K562 (cell line): ENCODE data around the gene ITPRIP. TPM values are rescaled to one million over a fixed set of nuclear protein-coding genes. Genes with fewer than 3 reads are reported as not detected.

Experiments
- ATAC-seq: fragments of 200-7000 bp; cut with Tn5 transposase; 3 replicates; pipeline ENCODE4 v1.9.1; 2020; ENCODE audit warnings: moderate library complexity
- BruUV-seq: library from RNA; stranded (reverse); fragments of 400-500 nt; replicated peaks from 2 replicates; lab custom pipeline; 2021; lab: Mats Ljungman, UMichigan
- CTCF ChIA-PET: fragments of 300-600 bp; formaldehyde crosslinking; extraction: SDS; loops from one replicate; lab custom pipeline; 2021; ENCODE audit warnings: low intra/inter-chr PET ratio; lab: Yijun Ruan, JAX
- POLR2A ChIA-PET: fragments of 300-600, 350-650 bp; sonication (Branson Sonifier 250); formaldehyde crosslinking; extraction: SDS; loops from one replicate; lab custom pipeline; 2021; ENCODE audit warnings: antibody characterized with exemption, inconsistent platforms; lab: Yijun Ruan, JAX
- DNase-seq, 4 experiments: peaks; one replicate each; pipeline versions ENCODE4 v3.0.0 to v3.0.0-alpha.2; 2011 to 2018; ENCODE audit warnings: low spot score in 3 of 4, mixed read lengths in 3 of 4; ENCODE audit errors: extremely low read depth in 1 of 4
- FAIRE-seq: peaks from 2 replicates; lab custom pipeline; 2011; peaks lifted over from hg19 to GRCh38; lab: Jason Lieb, UNC
- H2AFZ ChIP-seq: 2 replicates; pipeline ENCODE4 v1.6.0; 2011; ENCODE audit warnings: low read depth, low read length, control low read depth, inconsistent platforms
- H3K27ac ChIP-seq: fragments of 200-600 bp; 3 replicates; pipeline ENCODE4 v1.8.0; 2011; ENCODE audit warnings: low read depth, mild to moderate bottlenecking, control low read depth, inconsistent platforms, low read length, moderate library complexity, mixed read lengths; ENCODE audit errors: extremely low read depth
- H3K27me3 ChIP-seq, 2 experiments: fragments of 300-600 bp in 1 of 2; 2 replicates in 1 of 2; 3 replicates in 1 of 2; pipeline versions ENCODE4 v1.6.0 to v1.8.0; 2011; ENCODE audit warnings: inconsistent platforms in 2 of 2, low read length in 2 of 2, mild to moderate bottlenecking in 1 of 2, mixed read lengths in 1 of 2, moderate library complexity in 1 of 2; ENCODE audit not compliant: control insufficient read depth in 2 of 2, insufficient read depth in 2 of 2
- H3K36me3 ChIP-seq: fragments of 300-600 bp; 3 replicates; pipeline ENCODE4 v1.8.0; 2011; ENCODE audit warnings: mild to moderate bottlenecking, low read length, inconsistent platforms; ENCODE audit not compliant: control insufficient read depth, insufficient read depth
- H3K4me1 ChIP-seq, 2 experiments: fragments of 200-600 bp in 1 of 2; replicated peaks in 1 of 2; 2 replicates in 1 of 2; 3 replicates in 1 of 2; pipeline versions ENCODE4 v1.5.1 to v1.8.0; 2011; ENCODE audit warnings: inconsistent platforms in 2 of 2, low read length in 2 of 2, mild to moderate bottlenecking in 1 of 2, mixed read lengths in 1 of 2, moderate library complexity in 1 of 2; ENCODE audit not compliant: control insufficient read depth in 2 of 2, insufficient read depth in 2 of 2
- H3K4me2 ChIP-seq: 2 replicates; pipeline ENCODE4 v1.6.1; 2011; ENCODE audit warnings: low read length, control low read depth, inconsistent platforms, mixed read lengths; ENCODE audit not compliant: insufficient read depth
- H3K4me3 ChIP-seq: fragments of 200-600 bp; sonication (generic), shearing (Covaris generic); 2 replicates; pipeline ENCODE4 v1.5.1; 2016; ENCODE audit warnings: control low read depth, inconsistent platforms
- H3K79me2 ChIP-seq: fragments of 200-600 bp; 3 replicates; pipeline ENCODE4 v1.8.0; 2011; ENCODE audit warnings: low read length, inconsistent platforms; ENCODE audit not compliant: control insufficient read depth, insufficient read depth
- H3K9ac ChIP-seq, 2 experiments: 2 replicates each; pipeline versions ENCODE4 v1.6.0 to v1.6.1; 2011; ENCODE audit warnings: low read depth in 2 of 2, low read length in 2 of 2, control low read depth in 1 of 2, inconsistent platforms in 1 of 2, mild to moderate bottlenecking in 1 of 2, mixed read lengths in 1 of 2; ENCODE audit not compliant: insufficient read depth in 1 of 2
- H3K9me1 ChIP-seq: one replicate; pipeline ENCODE4 v1.6.0; 2011; ENCODE audit warnings: inconsistent platforms, mild to moderate bottlenecking, low read length, moderate library complexity; ENCODE audit not compliant: control insufficient read depth, insufficient read depth
- H3K9me3 ChIP-seq: replicated peaks from 2 replicates; pipeline ENCODE4 v1.5.1; 2011; ENCODE audit warnings: low read depth, low read length, inconsistent platforms; ENCODE audit not compliant: control insufficient read depth, insufficient read depth
- H4K20me1 ChIP-seq: replicated peaks from 2 replicates; pipeline ENCODE4 v1.6.1; 2011; ENCODE audit warnings: low read length, inconsistent platforms, mixed read lengths; ENCODE audit not compliant: control insufficient read depth, insufficient read depth
- ATF1 ChIP-seq, 2 experiments: fragments of 450-650 bp in 1 of 2; IDR thresholded peaks; 2 replicates each; pipeline ENCODE4 v1.6.1; 2016; ENCODE audit warnings: missing compliant biosample characterization in 1 of 2, missing genetic modification characterization in 1 of 2
- CC2D1A ChIP-seq: fragments of 450-650 bp; IDR thresholded peaks from 2 replicates; pipeline ENCODE4 v1.6.1; 2017; ENCODE audit warnings: mild to moderate bottlenecking
- ELK1 ChIP-seq: sonication (generic); formaldehyde crosslinking; IDR thresholded peaks from 2 replicates; pipeline ENCODE4 v1.8.1; 2022; ENCODE audit warnings: missing genetic modification reagents
- ERF ChIP-seq: fragments of 450-650 bp; formaldehyde crosslinking; IDR thresholded peaks from 2 replicates; pipeline ENCODE4 v1.4.0; 2020; ENCODE audit warnings: mild to moderate bottlenecking, mixed read lengths
- HDAC6 ChIP-seq: IDR thresholded peaks from 2 replicates; pipeline ENCODE4 v1.6.1; 2012; ENCODE audit warnings: low read depth, mild to moderate bottlenecking, control low read depth, inconsistent platforms, low read length, moderate library complexity
- MITF ChIP-seq: IDR thresholded peaks from 2 replicates; pipeline ENCODE4 v1.6.1; 2014; ENCODE audit warnings: antibody characterized with exemption
- PREB ChIP-seq: sonication (generic); formaldehyde crosslinking; IDR thresholded peaks from 2 replicates; pipeline ENCODE4 v1.8.1; 2023; ENCODE audit warnings: mild to moderate bottlenecking, missing genetic modification reagents
- RAD51 ChIP-seq: fragments of 450-650 bp; IDR thresholded peaks from 2 replicates; pipeline ENCODE4 v1.7.1; 2016; ENCODE audit warnings: low read depth, mild to moderate bottlenecking, borderline replicate concordance
- RNF2 ChIP-seq: sonication (generic); IDR thresholded peaks from 2 replicates; pipeline ENCODE4 v1.6.1; 2016
- SMAD4 ChIP-seq: fragments of 250-450 bp; sonication (Bioruptor Pico); conservative IDR thresholded peaks from 2 replicates; pipeline ENCODE4 v1.8.0; 2021; ENCODE audit warnings: inconsistent platforms, mild to moderate bottlenecking, moderate library complexity
- SMARCA4 ChIP-seq: fragments of 450-650 bp; IDR thresholded peaks from 2 replicates; pipeline ENCODE4 v1.6.1; 2016
- SNIP1 ChIP-seq: fragments of 450-650 bp; IDR thresholded peaks from 2 replicates; pipeline ENCODE4 v1.7.1; 2017; ENCODE audit warnings: low read depth, mild to moderate bottlenecking
- SOX6 ChIP-seq: fragments of 450-650 bp; IDR thresholded peaks from 2 replicates; pipeline ENCODE4 v1.6.1; 2014; ENCODE audit warnings: mild to moderate bottlenecking
- XRCC4 ChIP-seq: IDR thresholded peaks from one replicate; pipeline ENCODE4 v1.6.1; 2011; ENCODE audit not compliant: insufficient read depth, insufficient read length; ENCODE audit errors: extremely low read depth
- ZEB2 ChIP-seq: fragments of 450-650 bp; IDR thresholded peaks from 2 replicates; pipeline ENCODE4 v1.6.1; 2016
- ZKSCAN1 ChIP-seq: fragments of 150-350 bp; IDR thresholded peaks from 2 replicates; pipeline ENCODE4 v1.6.1; 2016; ENCODE audit warnings: low read depth, low read length
- ZNF561 ChIP-seq: fragments of 450-650 bp; formaldehyde crosslinking; conservative IDR thresholded peaks from 2 replicates; pipeline ENCODE4 v1.4.0; 2020; ENCODE audit warnings: mild to moderate bottlenecking, moderate library complexity
- ZNF583 ChIP-seq: fragments of 250-450 bp; sonication (Bioruptor Pico); IDR thresholded peaks from 2 replicates; pipeline ENCODE4 v1.4.0; 2020
- WGBS: fragments of 100-300 bp; shearing (Covaris generic); methylation state at CpG from one replicate; pipeline ENCODE4 v1.1.6; 2016; ENCODE audit warnings: low coverage, mixed read lengths; ENCODE audit not compliant: insufficient coverage; ENCODE audit errors: missing lambda C conversion rate; 5-methylcytosine and 5-hydroxymethylcytosine counted together
- in situ Hi-C: fragments of 300-500 bp; cut with MboI; formaldehyde crosslinking; loops from 4 replicates; pipeline ENCODE4 v1.15.0; 2018; ENCODE audit warnings: inconsistent platforms, mixed read lengths
- intact Hi-C: fragments of 100-400 bp; cut with micrococcal nuclease; formaldehyde crosslinking; loops from 2 replicates; pipeline ENCODE4 v1.14.2; 2022
- polyA plus RNA-seq, 8 experiments: library from polyadenylated mRNA; depleted of rRNA in 4 of 8; stranded (reverse) in 5 of 8; unstranded in 3 of 8; fragments of >200 nt; fragmentation: Nextera tagmentation in 2 of 8; fragmentation: Illumina TruSeq in 1 of 8; extraction: Ambion mirVana in 2 of 8; extraction: Trizol in 1 of 8; gene quantifications; 2 replicates each; pipeline versions ENCODE4 v1.2.1 to v1.2.3, GENCODE V29; 2011 to 2014; ENCODE audit warnings: inconsistent platforms in 1 of 8, missing spikeins in 1 of 8
- total RNA-seq, 7 experiments: library from RNA; depleted of rRNA in 6 of 7; stranded (reverse); fragments of >200 nt in 6 of 7; fragmentation: Illumina TruSeq in 2 of 7; extraction: Trizol in 2 of 7; gene quantifications; 2 replicates each; pipeline versions ENCODE4 v1.2.1 to v1.2.3, GENCODE V29; 2011 to 2021; ENCODE audit warnings: low replicate concordance in 1 of 7

ITPRIP gene
- total and polyA plus RNA-seq, 9 of the 15 experiments (the other 6 are each of a cell fraction or from before 2014, with no cell fraction given) = 4.4 to 28.5 (median 10.9) TPM

GRCh38 chr10:104347295-104348045 is 9.2 kb upstream of the ITPRIP start:
- Histone ChIP-seq H3K9ac (peak overlapping the region; percentile 24 to 59; a peak in 2 of 4 replicates), H3K79me2 (peaks cover 6% of the 10 kb centered on the region), H3K4me3 (no peak overlapping the region), H3K27me3 (no peaks in the 10 kb centered on the region), H3K4me1 (peaks cover 6 to 47% of the 10 kb centered on the region in 2 experiments), H2AFZ (peak overlapping the region; percentile 57; the same call in 1 of the 2 replicates), H3K36me3 (no peaks in the 10 kb centered on the region; the same call in 2 of the 3 replicates), H3K9me1 (no peaks in the 10 kb centered on the region), H3K4me2 (peak overlapping the region; percentile 62), H3K27ac (peak overlapping the region; percentile 55; the same call in 2 of the 3 replicates), H4K20me1 (no peaks in the 10 kb centered on the region), H3K9me3 (no peaks in the 10 kb centered on the region)
- CTCF ChIA-PET = interaction anchor here (7.1 kb wide), 1 partner anchor 56 kb away, joined by 63 read pairs; no protein-coding TSS in a partner anchor
- POLR2A ChIA-PET = interaction anchor here (0.6 to 1.3 kb wide), 4 partner anchors 9 to 314 kb away, joined by 3 to 4 read pairs (median 3); partner anchors contain the start of gene ITPRIP
- FAIRE-seq (peak; percentile 40), DNase-seq (peak in 1 of 4 experiments; percentile 57), ATAC-seq (peak; percentile 21; the same call in 1 of the 3 replicates)
- intact Hi-C loops = loop anchor here (1.0 kb wide), 1 partner anchor 8 kb away; no protein-coding TSS in a partner anchor
- BruUV-seq = no TSS peak
- 50% methylated on average over 4 of the region's 4 CpGs for WGBS
- in situ Hi-C loops = loop anchor here (5.0 to 10.0 kb wide), 2 partner anchors 35 to 53 kb away; no protein-coding TSS in a partner anchor
- TF ChIP-seq CC2D1A = no peak
- no peak for TF ChIP-seq MITF
- no peak for TF ChIP-seq HDAC6
- no peak for TF ChIP-seq ATF1 (CRISPR knock-in tag; IDR thresholded peaks at IDR 0.05)
- TF ChIP-seq ATF1 (tag; IDR thresholded peaks at IDR 0.05) = no peak
- no peak for TF ChIP-seq ELK1 (CRISPR knock-in tag)
- TF ChIP-seq RAD51 = peak; percentile 24; the same call in 1 of the 2 replicates
- TF ChIP-seq PREB (CRISPR knock-in tag) = no peak
- no peak for TF ChIP-seq SOX6
- no peak for TF ChIP-seq SNIP1
- peak; percentile 30; the same call in 1 of the 2 replicates for TF ChIP-seq ZEB2
- TF ChIP-seq ZNF583 (CRISPR knock-in tag) = no peak
- TF ChIP-seq RNF2 = no peak
- peak; percentile 46 for TF ChIP-seq SMARCA4
- peak; percentile 43; the same call in 1 of the 2 replicates for TF ChIP-seq SMAD4
- no peak for TF ChIP-seq ZKSCAN1
- no peak for TF ChIP-seq ZNF561 (CRISPR knock-in tag)
- TF ChIP-seq XRCC4 = no peak
- TF ChIP-seq ERF (CRISPR knock-in tag) = no peak
